ENCODE data around the gene ADIRF.

ADIRF gene

GRCh38 chr10:86962136-86962980 is 5.9 kb upstream of the ADIRF start:
- no peak for TF ChIP-seq CTCF (IDR thresholded peaks at IDR 0.05; ENCODE audit: low read depth, low read length, missing control alignments)
- no peak overlapping the region for H3K4me3 ChIP-seq (replicated peaks; ENCODE audit: low read depth, low read length)
- DNase-seq (ENCODE audit: extremely low read depth, low read depth): no peak

- TF ChIP-seq CTCF (IDR thresholded peaks at IDR 0.05; ENCODE audit: low read depth, low read length, missing control alignments): no peak
- no peak for DNase-seq (ENCODE audit: extremely low read depth, low read depth)
- H3K4me3 ChIP-seq (replicated peaks; ENCODE audit: low read depth, low read length): no peak overlapping the region
Observed at GRCh38 chr10:86962981-86963310, 5.3 kb upstream of the ADIRF start.

GRCh38 chr10:86963341-86963919 is 4.9 kb upstream of the ADIRF start:
- H3K4me3 ChIP-seq (replicated peaks; ENCODE audit: low read depth, low read length): no peak overlapping the region
- DNase-seq (ENCODE audit: extremely low read depth, low read depth): no peak
- no peak for TF ChIP-seq CTCF (IDR thresholded peaks at IDR 0.05; ENCODE audit: low read depth, low read length, missing control alignments)

GRCh38 chr10:86964061-86964846 is 4.0 kb upstream of the ADIRF start:
- DNase-seq (ENCODE audit: extremely low read depth, low read depth): no peak
- no peak for TF ChIP-seq CTCF (IDR thresholded peaks at IDR 0.05; ENCODE audit: low read depth, low read length, missing control alignments)
- H3K4me3 ChIP-seq (replicated peaks; ENCODE audit: low read depth, low read length): no peak overlapping the region

GRCh38 chr10:86964847-86965190 is 3.5 kb upstream of the ADIRF start:
- no peak for DNase-seq (ENCODE audit: extremely low read depth, low read depth)
- TF ChIP-seq CTCF (IDR thresholded peaks at IDR 0.05; ENCODE audit: low read depth, low read length, missing control alignments): no peak
- no peak overlapping the region for H3K4me3 ChIP-seq (replicated peaks; ENCODE audit: low read depth, low read length)

- no peak overlapping the region for H3K4me3 ChIP-seq (replicated peaks; ENCODE audit: low read depth, low read length)
- TF ChIP-seq CTCF (IDR thresholded peaks at IDR 0.05; ENCODE audit: low read depth, low read length, missing control alignments): no peak
- DNase-seq (ENCODE audit: extremely low read depth, low read depth): no peak
Observed at GRCh38 chr10:86965986-86966654, 2.2 kb upstream of the ADIRF start.
